WTC11 (cell line): ENCODE results near the gene PAX4. TPM values are rescaled to one million over a fixed set of nuclear protein-coding genes. Genes with fewer than 3 reads are reported as not detected.

ENCODE experiments used
- ATAC-seq: fragments of 200-7000 bp; cut with Tn5 transposase; 2 replicates; pipeline ENCODE4 v1.10.0; 2021; ENCODE audit warnings: mild to moderate bottlenecking, moderate library complexity
- CTCF ChIA-PET: fragments of 300-600 bp; sonication (Branson Sonifier 250); formaldehyde crosslinking; loops from one replicate; lab custom pipeline; 2021; ENCODE audit warnings: antibody characterized with exemption; lab: Charles Lee
- POLR2A ChIA-PET: fragments of 350-600 bp; sonication (Branson Sonifier 250); formaldehyde crosslinking; loops from one replicate; lab custom pipeline; 2021; ENCODE audit warnings: antibody characterized with exemption; lab: Charles Lee
- DNase-seq: peaks from one replicate; pipeline ENCODE4 v3.0.0; 2021; ENCODE audit warnings: low spot score
- H3K27ac Mint-ChIP-seq: 2 replicates; pipeline ENCODE4 v1.8.0; 2021; ENCODE audit warnings: mixed read lengths
- H3K27me3 Mint-ChIP-seq: 2 replicates; pipeline ENCODE4 v1.8.0; 2021; ENCODE audit warnings: low read depth, mild to moderate bottlenecking, moderate library complexity, mixed read lengths
- H3K36me3 Mint-ChIP-seq: 2 replicates; pipeline ENCODE4 v1.8.0; 2021; ENCODE audit warnings: mixed read lengths
- H3K4me1 Mint-ChIP-seq: 2 replicates; pipeline ENCODE4 v1.8.0; 2022; ENCODE audit warnings: mixed read lengths
- H3K4me3 Mint-ChIP-seq: 2 replicates; pipeline ENCODE4 v1.8.0; 2021; ENCODE audit warnings: mild to moderate bottlenecking, moderate library complexity, mixed read lengths
- H3K9me3 Mint-ChIP-seq: 2 replicates; pipeline ENCODE4 v1.8.0; 2021; ENCODE audit warnings: mixed read lengths
- ELF4 ChIP-seq: sonication (generic); formaldehyde crosslinking; IDR thresholded peaks from 2 replicates; pipeline ENCODE4 v1.8.1; 2022; ENCODE audit warnings: low read depth, mild to moderate bottlenecking, moderate library complexity, missing genetic modification reagents
- KAT7 ChIP-seq: sonication (generic); formaldehyde crosslinking; IDR thresholded peaks from 2 replicates; pipeline ENCODE4 v1.8.1; 2023; ENCODE audit warnings: missing genetic modification reagents, mild to moderate bottlenecking, borderline replicate concordance
- NFYB ChIP-seq: sonication (generic); formaldehyde crosslinking; conservative IDR thresholded peaks from 2 replicates; pipeline ENCODE4 v1.8.0; 2022; ENCODE audit warnings: low read depth, missing genetic modification reagents
- NR1H2 ChIP-seq: sonication (generic); formaldehyde crosslinking; IDR thresholded peaks from 2 replicates; pipeline ENCODE4 v1.9.0; 2021; ENCODE audit warnings: mild to moderate bottlenecking, moderate library complexity, missing genetic modification reagents
- OVOL2 ChIP-seq: fragments of 250-450 bp; sonication (Bioruptor Pico); IDR thresholded peaks from 2 replicates; pipeline ENCODE4 v1.9.0; 2021; ENCODE audit warnings: mild to moderate bottlenecking, borderline replicate concordance
- SP1 ChIP-seq: sonication (generic); formaldehyde crosslinking; conservative IDR thresholded peaks from 2 replicates; pipeline ENCODE4 v1.8.1; 2022; ENCODE audit warnings: missing genetic modification reagents
- ZNF219 ChIP-seq: sonication (generic); formaldehyde crosslinking; IDR thresholded peaks from 2 replicates; pipeline ENCODE4 v1.8.0; 2023; ENCODE audit warnings: missing genetic modification reagents, mild to moderate bottlenecking, borderline replicate concordance
- ZNF671 ChIP-seq: fragments of 250-450 bp; sonication (Bioruptor Pico); IDR thresholded peaks from 2 replicates; pipeline ENCODE4 v1.8.0; 2021; ENCODE audit warnings: mild to moderate bottlenecking
- total RNA-seq: library from RNA; stranded (reverse); gene quantifications from 3 replicates; pipeline ENCODE4 v1.2.3, GENCODE V29; 2021
- TF ChIP-seq, protein P1 (sequence below): fragments of 250-450 bp; sonication (Bioruptor Pico); IDR thresholded peaks from 2 replicates; pipeline ENCODE4 v1.9.0; 2021; ENCODE audit warnings: moderate library complexity, mild to moderate bottlenecking, inconsistent platforms, borderline replicate concordance
- TF ChIP-seq, protein P2 (sequence below): sonication (generic); formaldehyde crosslinking; IDR thresholded peaks from 2 replicates; pipeline ENCODE4 v1.8.1; 2023; ENCODE audit warnings: mild to moderate bottlenecking, missing genetic modification reagents
- TF ChIP-seq, protein P3 (sequence below): fragments of 250-450 bp; sonication (Bioruptor Pico); IDR thresholded peaks from 2 replicates; pipeline ENCODE4 v2.1.2; 2022; ENCODE audit warnings: mild to moderate bottlenecking, moderate library complexity
- TF ChIP-seq, protein P4 (sequence below): sonication (generic); formaldehyde crosslinking; IDR thresholded peaks from 2 replicates; pipeline ENCODE4 v1.8.0; 2022; ENCODE audit warnings: mild to moderate bottlenecking, missing genetic modification reagents
- TF ChIP-seq, protein P5 (sequence below): sonication (generic); formaldehyde crosslinking; IDR thresholded peaks from 2 replicates; pipeline ENCODE4 v1.8.1; 2023; ENCODE audit warnings: mild to moderate bottlenecking, missing genetic modification reagents, borderline replicate concordance
- TF ChIP-seq, protein P6 (sequence below): sonication (generic); formaldehyde crosslinking; IDR thresholded peaks from 2 replicates; pipeline ENCODE4 v1.8.1; 2022; ENCODE audit warnings: mild to moderate bottlenecking, moderate library complexity, missing genetic modification reagents
- TF ChIP-seq, protein P7 (sequence below): sonication (generic); formaldehyde crosslinking; IDR thresholded peaks from 2 replicates; pipeline ENCODE4 v1.8.0; 2023; ENCODE audit warnings: mild to moderate bottlenecking, missing genetic modification reagents

PAX4 gene
- total RNA-seq, 1 experiment from 2014 or later = not detected

DNA sequence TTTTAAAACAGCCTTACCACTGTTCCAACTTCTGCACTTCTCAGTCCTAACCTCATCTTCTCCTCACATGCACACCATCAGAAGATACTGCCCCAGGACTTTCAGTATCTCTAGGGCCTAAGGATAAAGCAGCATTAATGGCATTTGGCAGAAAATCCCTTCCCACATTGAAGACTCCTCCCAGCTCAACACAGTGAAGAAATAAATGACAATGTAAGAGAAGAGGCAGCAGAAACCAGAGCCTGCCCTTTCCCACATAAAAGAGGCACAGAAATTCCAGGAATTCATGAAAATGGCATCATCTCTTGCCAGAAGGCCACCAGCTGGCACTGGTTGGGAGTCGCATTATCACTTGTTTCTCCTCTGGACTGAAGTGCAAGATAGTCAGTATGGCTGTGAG, 36.2 kb downstream of the PAX4 start:
- ATAC-seq = no peak
- H3K36me3 Mint-ChIP-seq = peaks cover 19% of the 10 kb centered on the region
- TF ChIP-seq, protein P1, sequence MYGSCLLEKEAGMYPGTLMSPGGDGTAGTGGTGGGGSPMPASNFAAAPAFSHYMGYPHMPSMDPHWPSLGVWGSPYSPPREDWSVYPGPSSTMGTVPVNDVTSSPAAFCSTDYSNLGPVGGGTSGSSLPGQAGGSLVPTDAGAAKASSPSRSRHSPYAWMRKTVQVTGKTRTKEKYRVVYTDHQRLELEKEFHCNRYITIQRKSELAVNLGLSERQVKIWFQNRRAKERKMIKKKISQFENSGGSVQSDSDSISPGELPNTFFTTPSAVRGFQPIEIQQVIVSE (CRISPR knock-in tag) = no peak
- TF ChIP-seq, all 79 proteins: peak for 0
- peaks cover 21% of the 10 kb centered on the region for H3K4me1 Mint-ChIP-seq
- POLR2A ChIA-PET = no interaction called here
- DNase-seq = no peak
- no peaks in the 10 kb centered on the region for H3K9me3 Mint-ChIP-seq
- no peak overlapping the region for H3K27ac Mint-ChIP-seq
- no peak overlapping the region for H3K4me3 Mint-ChIP-seq
- H3K27me3 Mint-ChIP-seq = peaks cover 12% of the 10 kb centered on the region
- CTCF ChIA-PET = interaction anchor here (1.8 kb wide), 1 partner anchor 48 kb away, joined by 6 read pairs; no protein-coding TSS in a partner anchor

DNA sequence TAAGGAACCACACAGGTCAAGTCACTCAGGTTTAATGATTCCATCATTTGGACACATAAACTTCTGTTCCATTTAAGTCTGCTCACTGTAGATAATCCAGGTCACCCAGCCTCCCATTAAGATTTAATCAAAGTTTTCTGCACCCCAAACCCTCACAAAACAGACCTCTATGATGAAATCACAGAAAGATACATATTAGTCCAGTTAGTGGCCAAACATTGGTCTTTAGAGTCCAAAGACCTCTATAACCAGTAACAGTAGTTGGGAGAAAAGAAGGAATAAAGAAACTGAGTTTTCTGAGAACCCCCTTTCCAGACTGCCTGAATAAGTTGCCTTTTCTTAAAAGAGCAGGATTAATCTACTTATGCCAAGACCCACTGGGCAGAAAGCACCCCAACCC, 37.3 kb downstream of the PAX4 start:
- no peak for ATAC-seq
- peaks cover 19% of the 10 kb centered on the region for H3K36me3 Mint-ChIP-seq
- peaks cover 1% of the 10 kb centered on the region for H3K27me3 Mint-ChIP-seq

More for the DNA sequence above, 37.3 kb downstream of the PAX4 start:
- Mint-ChIP-seq H3K4me3 (no peak overlapping the region), H3K27ac (no peak overlapping the region), H3K4me1 (peaks cover 14% of the 10 kb centered on the region), H3K9me3 (no peaks in the 10 kb centered on the region)
- CTCF ChIA-PET = interaction anchor here (0.7 to 1.8 kb wide), 2 partner anchors 49 to 233 kb away, joined by 3 to 6 read pairs; no protein-coding TSS in a partner anchor
- DNase-seq = no peak
- POLR2A ChIA-PET = no interaction called here
- TF ChIP-seq NFYB (CRISPR knock-in tag) (no peak), ZNF671 (CRISPR knock-in tag) (no peak), ZNF219 (CRISPR knock-in tag) (no peak), SP1 (no peak), KAT7 (CRISPR knock-in tag) (no peak), ELF4 (CRISPR knock-in tag) (no peak), OVOL2 (CRISPR knock-in tag) (no peak), NR1H2 (CRISPR knock-in tag) (no peak)
- TF ChIP-seq, protein P2, sequence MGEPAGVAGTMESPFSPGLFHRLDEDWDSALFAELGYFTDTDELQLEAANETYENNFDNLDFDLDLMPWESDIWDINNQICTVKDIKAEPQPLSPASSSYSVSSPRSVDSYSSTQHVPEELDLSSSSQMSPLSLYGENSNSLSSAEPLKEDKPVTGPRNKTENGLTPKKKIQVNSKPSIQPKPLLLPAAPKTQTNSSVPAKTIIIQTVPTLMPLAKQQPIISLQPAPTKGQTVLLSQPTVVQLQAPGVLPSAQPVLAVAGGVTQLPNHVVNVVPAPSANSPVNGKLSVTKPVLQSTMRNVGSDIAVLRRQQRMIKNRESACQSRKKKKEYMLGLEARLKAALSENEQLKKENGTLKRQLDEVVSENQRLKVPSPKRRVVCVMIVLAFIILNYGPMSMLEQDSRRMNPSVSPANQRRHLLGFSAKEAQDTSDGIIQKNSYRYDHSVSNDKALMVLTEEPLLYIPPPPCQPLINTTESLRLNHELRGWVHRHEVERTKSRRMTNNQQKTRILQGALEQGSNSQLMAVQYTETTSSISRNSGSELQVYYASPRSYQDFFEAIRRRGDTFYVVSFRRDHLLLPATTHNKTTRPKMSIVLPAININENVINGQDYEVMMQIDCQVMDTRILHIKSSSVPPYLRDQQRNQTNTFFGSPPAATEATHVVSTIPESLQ (CRISPR knock-in tag) = no peak
- TF ChIP-seq, protein P3, sequence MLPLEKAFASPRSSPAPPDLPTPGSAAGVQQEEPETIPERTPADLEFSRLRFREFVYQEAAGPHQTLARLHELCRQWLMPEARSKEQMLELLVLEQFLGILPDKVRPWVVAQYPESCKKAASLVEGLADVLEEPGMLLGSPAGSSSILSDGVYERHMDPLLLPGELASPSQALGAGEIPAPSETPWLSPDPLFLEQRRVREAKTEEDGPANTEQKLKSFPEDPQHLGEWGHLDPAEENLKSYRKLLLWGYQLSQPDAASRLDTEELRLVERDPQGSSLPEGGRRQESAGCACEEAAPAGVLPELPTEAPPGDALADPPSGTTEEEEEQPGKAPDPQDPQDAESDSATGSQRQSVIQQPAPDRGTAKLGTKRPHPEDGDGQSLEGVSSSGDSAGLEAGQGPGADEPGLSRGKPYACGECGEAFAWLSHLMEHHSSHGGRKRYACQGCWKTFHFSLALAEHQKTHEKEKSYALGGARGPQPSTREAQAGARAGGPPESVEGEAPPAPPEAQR = no peak
- TF ChIP-seq, protein P4, sequence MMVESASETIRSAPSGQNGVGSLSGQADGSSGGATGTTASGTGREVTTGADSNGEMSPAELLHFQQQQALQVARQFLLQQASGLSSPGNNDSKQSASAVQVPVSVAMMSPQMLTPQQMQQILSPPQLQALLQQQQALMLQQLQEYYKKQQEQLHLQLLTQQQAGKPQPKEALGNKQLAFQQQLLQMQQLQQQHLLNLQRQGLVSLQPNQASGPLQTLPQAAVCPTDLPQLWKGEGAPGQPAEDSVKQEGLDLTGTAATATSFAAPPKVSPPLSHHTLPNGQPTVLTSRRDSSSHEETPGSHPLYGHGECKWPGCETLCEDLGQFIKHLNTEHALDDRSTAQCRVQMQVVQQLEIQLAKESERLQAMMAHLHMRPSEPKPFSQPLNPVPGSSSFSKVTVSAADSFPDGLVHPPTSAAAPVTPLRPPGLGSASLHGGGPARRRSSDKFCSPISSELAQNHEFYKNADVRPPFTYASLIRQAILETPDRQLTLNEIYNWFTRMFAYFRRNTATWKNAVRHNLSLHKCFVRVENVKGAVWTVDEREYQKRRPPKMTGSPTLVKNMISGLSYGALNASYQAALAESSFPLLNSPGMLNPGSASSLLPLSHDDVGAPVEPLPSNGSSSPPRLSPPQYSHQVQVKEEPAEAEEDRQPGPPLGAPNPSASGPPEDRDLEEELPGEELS (CRISPR knock-in tag) = no peak
- TF ChIP-seq, protein P5, sequence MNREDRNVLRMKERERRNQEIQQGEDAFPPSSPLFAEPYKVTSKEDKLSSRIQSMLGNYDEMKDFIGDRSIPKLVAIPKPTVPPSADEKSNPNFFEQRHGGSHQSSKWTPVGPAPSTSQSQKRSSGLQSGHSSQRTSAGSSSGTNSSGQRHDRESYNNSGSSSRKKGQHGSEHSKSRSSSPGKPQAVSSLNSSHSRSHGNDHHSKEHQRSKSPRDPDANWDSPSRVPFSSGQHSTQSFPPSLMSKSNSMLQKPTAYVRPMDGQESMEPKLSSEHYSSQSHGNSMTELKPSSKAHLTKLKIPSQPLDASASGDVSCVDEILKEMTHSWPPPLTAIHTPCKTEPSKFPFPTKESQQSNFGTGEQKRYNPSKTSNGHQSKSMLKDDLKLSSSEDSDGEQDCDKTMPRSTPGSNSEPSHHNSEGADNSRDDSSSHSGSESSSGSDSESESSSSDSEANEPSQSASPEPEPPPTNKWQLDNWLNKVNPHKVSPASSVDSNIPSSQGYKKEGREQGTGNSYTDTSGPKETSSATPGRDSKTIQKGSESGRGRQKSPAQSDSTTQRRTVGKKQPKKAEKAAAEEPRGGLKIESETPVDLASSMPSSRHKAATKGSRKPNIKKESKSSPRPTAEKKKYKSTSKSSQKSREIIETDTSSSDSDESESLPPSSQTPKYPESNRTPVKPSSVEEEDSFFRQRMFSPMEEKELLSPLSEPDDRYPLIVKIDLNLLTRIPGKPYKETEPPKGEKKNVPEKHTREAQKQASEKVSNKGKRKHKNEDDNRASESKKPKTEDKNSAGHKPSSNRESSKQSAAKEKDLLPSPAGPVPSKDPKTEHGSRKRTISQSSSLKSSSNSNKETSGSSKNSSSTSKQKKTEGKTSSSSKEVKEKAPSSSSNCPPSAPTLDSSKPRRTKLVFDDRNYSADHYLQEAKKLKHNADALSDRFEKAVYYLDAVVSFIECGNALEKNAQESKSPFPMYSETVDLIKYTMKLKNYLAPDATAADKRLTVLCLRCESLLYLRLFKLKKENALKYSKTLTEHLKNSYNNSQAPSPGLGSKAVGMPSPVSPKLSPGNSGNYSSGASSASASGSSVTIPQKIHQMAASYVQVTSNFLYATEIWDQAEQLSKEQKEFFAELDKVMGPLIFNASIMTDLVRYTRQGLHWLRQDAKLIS (CRISPR knock-in tag) = no peak
- TF ChIP-seq, protein P6, sequence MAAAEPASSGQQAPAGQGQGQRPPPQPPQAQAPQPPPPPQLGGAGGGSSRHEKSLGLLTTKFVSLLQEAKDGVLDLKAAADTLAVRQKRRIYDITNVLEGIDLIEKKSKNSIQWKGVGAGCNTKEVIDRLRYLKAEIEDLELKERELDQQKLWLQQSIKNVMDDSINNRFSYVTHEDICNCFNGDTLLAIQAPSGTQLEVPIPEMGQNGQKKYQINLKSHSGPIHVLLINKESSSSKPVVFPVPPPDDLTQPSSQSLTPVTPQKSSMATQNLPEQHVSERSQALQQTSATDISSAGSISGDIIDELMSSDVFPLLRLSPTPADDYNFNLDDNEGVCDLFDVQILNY (CRISPR knock-in tag) = no peak
- TF ChIP-seq, protein P7, sequence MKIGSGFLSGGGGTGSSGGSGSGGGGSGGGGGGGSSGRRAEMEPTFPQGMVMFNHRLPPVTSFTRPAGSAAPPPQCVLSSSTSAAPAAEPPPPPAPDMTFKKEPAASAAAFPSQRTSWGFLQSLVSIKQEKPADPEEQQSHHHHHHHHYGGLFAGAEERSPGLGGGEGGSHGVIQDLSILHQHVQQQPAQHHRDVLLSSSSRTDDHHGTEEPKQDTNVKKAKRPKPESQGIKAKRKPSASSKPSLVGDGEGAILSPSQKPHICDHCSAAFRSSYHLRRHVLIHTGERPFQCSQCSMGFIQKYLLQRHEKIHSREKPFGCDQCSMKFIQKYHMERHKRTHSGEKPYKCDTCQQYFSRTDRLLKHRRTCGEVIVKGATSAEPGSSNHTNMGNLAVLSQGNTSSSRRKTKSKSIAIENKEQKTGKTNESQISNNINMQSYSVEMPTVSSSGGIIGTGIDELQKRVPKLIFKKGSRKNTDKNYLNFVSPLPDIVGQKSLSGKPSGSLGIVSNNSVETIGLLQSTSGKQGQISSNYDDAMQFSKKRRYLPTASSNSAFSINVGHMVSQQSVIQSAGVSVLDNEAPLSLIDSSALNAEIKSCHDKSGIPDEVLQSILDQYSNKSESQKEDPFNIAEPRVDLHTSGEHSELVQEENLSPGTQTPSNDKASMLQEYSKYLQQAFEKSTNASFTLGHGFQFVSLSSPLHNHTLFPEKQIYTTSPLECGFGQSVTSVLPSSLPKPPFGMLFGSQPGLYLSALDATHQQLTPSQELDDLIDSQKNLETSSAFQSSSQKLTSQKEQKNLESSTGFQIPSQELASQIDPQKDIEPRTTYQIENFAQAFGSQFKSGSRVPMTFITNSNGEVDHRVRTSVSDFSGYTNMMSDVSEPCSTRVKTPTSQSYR (CRISPR knock-in tag) = no peak
